Measurements from ENCODE around the gene MEGF8.
A peak's percentile ranks its signal among the peaks of the same experiment; 100 is the strongest.

Gene MEGF8

GRCh38 chr19:42369433-42370067 lies 44.1 kb downstream of the MEGF8 start:
- 89% methylated on average over 26 of the region's 27 CpGs for WGBS
- Histone ChIP-seq H3K4me3 (ENCODE audit: insufficient read depth in 1 of 2, low read depth in 1 of 2, low read length in 2 of 2) (no peak overlapping the region), H4K91ac (ENCODE audit: low read length) (peak overlapping the region; percentile 85), H3K4ac (ENCODE audit: low read depth in 1 of 2, low read length in 2 of 2) (no peak overlapping the region), H3K36me3 (ENCODE audit: control insufficient read depth in 1 of 2, insufficient read depth in 2 of 2, low read depth in 1 of 2, low read length in 2 of 2) (peaks cover 21 to 39% of the 10 kb centered on the region in 2 experiments), H3K4me2 (ENCODE audit: low read length, poor library complexity, severe bottlenecking) (no peak overlapping the region), H3K14ac (ENCODE audit: low read length in 2 of 2) (peak overlapping the region in 1 of 2 experiments; percentile 11), H3K9ac (ENCODE audit: low read length) (no peak overlapping the region), H3K4me1 (ENCODE audit: control insufficient read depth, insufficient read depth, low read depth, low read length) (peaks cover 6% of the 10 kb centered on the region), H2BK120ac (ENCODE audit: low read depth, low read length) (no peak overlapping the region), H3K9me3 (ENCODE audit: control insufficient read depth, low read length) (no peaks in the 10 kb centered on the region), H2BK12ac (ENCODE audit: low read length in 2 of 2) (no peak overlapping the region), H3K27me3 (ENCODE audit: control insufficient read depth in 1 of 2, insufficient read depth in 1 of 2, low read length in 2 of 2) (no peaks in the 10 kb centered on the region), H3K23ac (ENCODE audit: low read length in 2 of 2) (no peak overlapping the region), H3K27ac (ENCODE audit: low read length, poor library complexity, severe bottlenecking) (no peak overlapping the region), H2BK15ac (ENCODE audit: low read depth, poor library complexity, severe bottlenecking) (no peak overlapping the region), H2AFZ (ENCODE audit: low read depth, low read length) (no peak overlapping the region), H3K79me1 (replicated peaks; ENCODE audit: low read length, poor library complexity, severe bottlenecking) (no peaks in the 10 kb centered on the region), H2BK5ac (ENCODE audit: low read depth, low read length, poor library complexity, severe bottlenecking) (no peak overlapping the region), H2AK5ac (ENCODE audit: low read length, severe bottlenecking) (no peak overlapping the region), H3K18ac (ENCODE audit: low read depth in 1 of 2, low read length in 2 of 2) (no peak overlapping the region), H4K8ac (ENCODE audit: low read length) (no peak overlapping the region)
- no peak for DNase-seq

- Histone ChIP-seq H4K91ac (ENCODE audit: low read length) (no peak overlapping the region), H3K9me3 (ENCODE audit: control insufficient read depth, low read length) (no peaks in the 10 kb centered on the region), H3K23ac (ENCODE audit: low read length in 2 of 2) (no peak overlapping the region), H3K27me3 (ENCODE audit: control insufficient read depth in 1 of 2, insufficient read depth in 1 of 2, low read length in 2 of 2) (no peaks in the 10 kb centered on the region), H3K36me3 (ENCODE audit: control insufficient read depth in 1 of 2, insufficient read depth in 2 of 2, low read depth in 1 of 2, low read length in 2 of 2) (peaks cover 25 to 41% of the 10 kb centered on the region in 2 experiments), H3K4me1 (ENCODE audit: control insufficient read depth, insufficient read depth, low read depth, low read length) (peaks cover 6% of the 10 kb centered on the region), H2BK15ac (ENCODE audit: low read depth, poor library complexity, severe bottlenecking) (no peak overlapping the region), H2BK12ac (ENCODE audit: low read length in 2 of 2) (no peak overlapping the region), H4K8ac (ENCODE audit: low read length) (no peak overlapping the region), H3K4me3 (ENCODE audit: insufficient read depth in 1 of 2, low read depth in 1 of 2, low read length in 2 of 2) (no peak overlapping the region), H2BK5ac (ENCODE audit: low read depth, low read length, poor library complexity, severe bottlenecking) (no peak overlapping the region), H3K9ac (ENCODE audit: low read length) (no peak overlapping the region), H2AFZ (ENCODE audit: low read depth, low read length) (no peak overlapping the region), H3K18ac (ENCODE audit: low read depth in 1 of 2, low read length in 2 of 2) (no peak overlapping the region), H3K79me1 (replicated peaks; ENCODE audit: low read length, poor library complexity, severe bottlenecking) (no peaks in the 10 kb centered on the region), H3K4me2 (ENCODE audit: low read length, poor library complexity, severe bottlenecking) (no peak overlapping the region), H2AK5ac (ENCODE audit: low read length, severe bottlenecking) (no peak overlapping the region), H3K14ac (ENCODE audit: low read length in 2 of 2) (no peak overlapping the region), H2BK120ac (ENCODE audit: low read depth, low read length) (no peak overlapping the region), H3K27ac (ENCODE audit: low read length, poor library complexity, severe bottlenecking) (no peak overlapping the region), H3K4ac (ENCODE audit: low read depth in 1 of 2, low read length in 2 of 2) (no peak overlapping the region)
- 69% methylated on average over 9 of the region's 9 CpGs for WGBS
- no peak for DNase-seq
These were observed 44.7 kb downstream of the MEGF8 start for GRCh38 chr19:42370068-42370520.

GRCh38 chr19:42370626-42371175 lies 45.3 kb downstream of the MEGF8 start:
- H3K4ac ChIP-seq (ENCODE audit: low read depth in 1 of 2, low read length in 2 of 2), result no peak overlapping the region
- no peak overlapping the region for H3K4me2 ChIP-seq (ENCODE audit: low read length, poor library complexity, severe bottlenecking)
- no peak overlapping the region for H3K27ac ChIP-seq (ENCODE audit: low read length, poor library complexity, severe bottlenecking)
- H3K4me1 ChIP-seq (ENCODE audit: control insufficient read depth, insufficient read depth, low read depth, low read length), result peaks cover 6% of the 10 kb centered on the region
- no peak for DNase-seq
- no peaks in the 10 kb centered on the region for H3K27me3 ChIP-seq (ENCODE audit: control insufficient read depth in 1 of 2, insufficient read depth in 1 of 2, low read length in 2 of 2)
- no peak overlapping the region for H3K14ac ChIP-seq (ENCODE audit: low read length in 2 of 2)
- H2BK12ac ChIP-seq (ENCODE audit: low read length in 2 of 2), result no peak overlapping the region
- H3K23ac ChIP-seq (ENCODE audit: low read length in 2 of 2), result no peak overlapping the region
- no peaks in the 10 kb centered on the region for H3K79me1 ChIP-seq (replicated peaks; ENCODE audit: low read length, poor library complexity, severe bottlenecking)
- H4K91ac ChIP-seq (ENCODE audit: low read length), result no peak overlapping the region
- no peaks in the 10 kb centered on the region for H3K9me3 ChIP-seq (ENCODE audit: control insufficient read depth, low read length)
- H2AK5ac ChIP-seq (ENCODE audit: low read length, severe bottlenecking), result no peak overlapping the region
- H4K8ac ChIP-seq (ENCODE audit: low read length), result no peak overlapping the region
- H3K9ac ChIP-seq (ENCODE audit: low read length), result no peak overlapping the region
- peaks cover 26 to 46% of the 10 kb centered on the region in 2 experiments for H3K36me3 ChIP-seq (ENCODE audit: control insufficient read depth in 1 of 2, insufficient read depth in 2 of 2, low read depth in 1 of 2, low read length in 2 of 2)
- 84% methylated on average over 5 of the region's 12 CpGs for WGBS
- no peak overlapping the region for H2AFZ ChIP-seq (ENCODE audit: low read depth, low read length)
- no peak overlapping the region for H2BK15ac ChIP-seq (ENCODE audit: low read depth, poor library complexity, severe bottlenecking)
- no peak overlapping the region for H3K18ac ChIP-seq (ENCODE audit: low read depth in 1 of 2, low read length in 2 of 2)
- H2BK120ac ChIP-seq (ENCODE audit: low read depth, low read length), result no peak overlapping the region
- H2BK5ac ChIP-seq (ENCODE audit: low read depth, low read length, poor library complexity, severe bottlenecking), result no peak overlapping the region
- H3K4me3 ChIP-seq (ENCODE audit: insufficient read depth in 1 of 2, low read depth in 1 of 2, low read length in 2 of 2), result no peak overlapping the region

- no peak overlapping the region for H2BK5ac ChIP-seq (ENCODE audit: low read depth, low read length, poor library complexity, severe bottlenecking)
- H4K91ac ChIP-seq (ENCODE audit: low read length), result no peak overlapping the region
- H3K9ac ChIP-seq (ENCODE audit: low read length), result no peak overlapping the region
- H3K4ac ChIP-seq (ENCODE audit: low read depth in 1 of 2, low read length in 2 of 2), result no peak overlapping the region
- H3K4me1 ChIP-seq (ENCODE audit: control insufficient read depth, insufficient read depth, low read depth, low read length), result peaks cover 2% of the 10 kb centered on the region
- no peaks in the 10 kb centered on the region for H3K9me3 ChIP-seq (ENCODE audit: control insufficient read depth, low read length)
- no peak overlapping the region for H2AFZ ChIP-seq (ENCODE audit: low read depth, low read length)
- no peak overlapping the region for H2AK5ac ChIP-seq (ENCODE audit: low read length, severe bottlenecking)
- no peak overlapping the region for H2BK15ac ChIP-seq (ENCODE audit: low read depth, poor library complexity, severe bottlenecking)
- H3K14ac ChIP-seq (ENCODE audit: low read length in 2 of 2), result no peak overlapping the region
- no peak overlapping the region for H3K4me3 ChIP-seq (ENCODE audit: insufficient read depth in 1 of 2, low read depth in 1 of 2, low read length in 2 of 2)
- no peak overlapping the region for H3K27ac ChIP-seq (ENCODE audit: low read length, poor library complexity, severe bottlenecking)
- H3K18ac ChIP-seq (ENCODE audit: low read depth in 1 of 2, low read length in 2 of 2), result no peak overlapping the region
- H3K36me3 ChIP-seq (ENCODE audit: control insufficient read depth in 1 of 2, insufficient read depth in 2 of 2, low read depth in 1 of 2, low read length in 2 of 2), result peaks cover 18 to 39% of the 10 kb centered on the region in 2 experiments
- WGBS, result 98% methylated on average over 11 of the region's 11 CpGs
- no peak overlapping the region for H3K4me2 ChIP-seq (ENCODE audit: low read length, poor library complexity, severe bottlenecking)
- no peak overlapping the region for H2BK120ac ChIP-seq (ENCODE audit: low read depth, low read length)
- H3K27me3 ChIP-seq (ENCODE audit: control insufficient read depth in 1 of 2, insufficient read depth in 1 of 2, low read length in 2 of 2), result peaks cover 7 to 13% of the 10 kb centered on the region in 2 experiments
- H2BK12ac ChIP-seq (ENCODE audit: low read length in 2 of 2), result no peak overlapping the region
- H4K8ac ChIP-seq (ENCODE audit: low read length), result no peak overlapping the region
- no peaks in the 10 kb centered on the region for H3K79me1 ChIP-seq (replicated peaks; ENCODE audit: low read length, poor library complexity, severe bottlenecking)
- DNase-seq, result no peak
- no peak overlapping the region for H3K23ac ChIP-seq (ENCODE audit: low read length in 2 of 2)
These were observed 49.5 kb downstream of the MEGF8 start for GRCh38 chr19:42374826-42375376.
